ENCODE data around the gene GRID1.

The GRID1 gene

GRCh38 chr10:85645926-85646711 lies 720.5 kb downstream of the GRID1 start:
- no peak for DNase-seq (ENCODE audit: insufficient read length, low spot score)
- FAIRE-seq = no peak

DNA sequence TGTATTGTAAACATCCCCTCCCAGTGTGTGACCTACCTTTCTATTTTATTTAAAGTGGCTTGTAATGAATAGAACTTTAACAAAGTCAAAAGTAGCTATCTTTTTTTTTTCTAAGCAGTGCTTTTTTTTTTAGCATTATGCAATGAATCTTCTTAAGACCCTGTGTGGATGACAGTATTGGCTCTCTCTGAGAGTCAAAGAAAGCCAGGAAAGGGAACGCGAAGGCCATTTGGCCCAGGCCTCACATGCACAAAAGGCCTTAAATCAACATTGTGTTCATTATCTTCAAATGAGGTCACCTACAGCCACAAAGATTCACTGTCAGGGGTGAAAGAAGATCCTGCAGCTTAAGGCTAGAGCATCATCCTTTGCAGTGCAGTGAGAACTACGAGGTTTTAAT lies 721.5 kb downstream of the GRID1 start:
- DNase-seq (ENCODE audit: insufficient read length, low spot score) (no peak), FAIRE-seq (no peak)
- TF ChIP-seq POLR2AphosphoS5 (IDR thresholded peaks at IDR 0.05; ENCODE audit: low read depth, low read length) (no peak), TAF1 (IDR thresholded peaks at IDR 0.05; ENCODE audit: low read depth, low read length) (no peak), POU2F2 (IDR thresholded peaks at IDR 0.05; ENCODE audit: low read depth, low read length) (no peak), PAX5 (IDR thresholded peaks at IDR 0.05; ENCODE audit: insufficient read depth, low read length, severe bottlenecking) (no peak), POLR2A (IDR thresholded peaks at IDR 0.05; ENCODE audit: low read depth, low read length) (no peak), SPI1 (IDR thresholded peaks at IDR 0.05; ENCODE audit: low read depth, low read length) (no peak)

More at GRCh38 chr10:85645926-85646711, 720.5 kb downstream of the GRID1 start:
- TF ChIP-seq TAF1 (IDR thresholded peaks at IDR 0.05; ENCODE audit: low read depth, low read length) (no peak), SPI1 (IDR thresholded peaks at IDR 0.05; ENCODE audit: low read depth, low read length) (no peak), POLR2A (IDR thresholded peaks at IDR 0.05; ENCODE audit: low read depth, low read length) (no peak), POU2F2 (IDR thresholded peaks at IDR 0.05; ENCODE audit: low read depth, low read length) (no peak), PAX5 (IDR thresholded peaks at IDR 0.05; ENCODE audit: insufficient read depth, low read length, severe bottlenecking) (no peak), POLR2AphosphoS5 (IDR thresholded peaks at IDR 0.05; ENCODE audit: low read depth, low read length) (no peak)

DNA sequence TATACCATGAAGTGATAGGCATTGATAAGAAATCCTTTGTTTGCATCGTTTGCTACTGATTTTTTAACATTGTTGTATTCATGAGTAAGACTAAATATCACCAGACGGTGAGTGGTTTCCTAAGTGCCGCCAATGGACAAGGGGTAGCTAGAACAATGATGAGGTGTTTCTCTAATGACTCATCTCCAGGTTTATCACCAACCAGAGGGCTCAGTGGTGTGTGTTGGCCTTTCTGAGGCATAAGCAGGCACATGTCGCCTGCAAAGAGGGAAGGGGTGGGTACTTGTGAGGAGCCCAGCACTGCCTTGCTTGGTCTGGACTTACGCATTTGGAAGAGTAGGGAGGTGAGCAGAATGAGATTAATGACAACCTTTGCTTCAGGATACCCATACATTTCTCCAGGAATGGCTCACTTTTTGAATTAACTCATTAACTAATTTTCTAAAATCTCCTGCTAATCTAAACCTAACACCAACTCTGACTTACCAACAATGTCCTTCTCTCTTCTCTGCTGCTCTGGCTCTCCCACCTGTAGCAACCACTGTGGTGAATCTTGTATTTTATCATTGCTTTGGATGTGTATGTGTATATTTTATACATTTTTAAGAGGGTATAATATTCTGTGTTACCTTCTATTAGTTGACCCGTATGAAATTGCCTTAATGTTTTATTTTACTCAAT lies 722.6 kb downstream of the GRID1 start:
- DNase-seq (ENCODE audit: insufficient read length, low spot score) (no peak), FAIRE-seq (no peak)
- no peak for TF ChIP-seq POU2F2 (IDR thresholded peaks at IDR 0.05; ENCODE audit: low read depth, low read length)
- TF ChIP-seq TAF1 (IDR thresholded peaks at IDR 0.05; ENCODE audit: low read depth, low read length) = no peak
- TF ChIP-seq POLR2A (IDR thresholded peaks at IDR 0.05; ENCODE audit: low read depth, low read length) = no peak
- TF ChIP-seq SPI1 (IDR thresholded peaks at IDR 0.05; ENCODE audit: low read depth, low read length) = no peak
- no peak for TF ChIP-seq PAX5 (IDR thresholded peaks at IDR 0.05; ENCODE audit: insufficient read depth, low read length, severe bottlenecking)
- TF ChIP-seq POLR2AphosphoS5 (IDR thresholded peaks at IDR 0.05; ENCODE audit: low read depth, low read length) = no peak

DNA sequence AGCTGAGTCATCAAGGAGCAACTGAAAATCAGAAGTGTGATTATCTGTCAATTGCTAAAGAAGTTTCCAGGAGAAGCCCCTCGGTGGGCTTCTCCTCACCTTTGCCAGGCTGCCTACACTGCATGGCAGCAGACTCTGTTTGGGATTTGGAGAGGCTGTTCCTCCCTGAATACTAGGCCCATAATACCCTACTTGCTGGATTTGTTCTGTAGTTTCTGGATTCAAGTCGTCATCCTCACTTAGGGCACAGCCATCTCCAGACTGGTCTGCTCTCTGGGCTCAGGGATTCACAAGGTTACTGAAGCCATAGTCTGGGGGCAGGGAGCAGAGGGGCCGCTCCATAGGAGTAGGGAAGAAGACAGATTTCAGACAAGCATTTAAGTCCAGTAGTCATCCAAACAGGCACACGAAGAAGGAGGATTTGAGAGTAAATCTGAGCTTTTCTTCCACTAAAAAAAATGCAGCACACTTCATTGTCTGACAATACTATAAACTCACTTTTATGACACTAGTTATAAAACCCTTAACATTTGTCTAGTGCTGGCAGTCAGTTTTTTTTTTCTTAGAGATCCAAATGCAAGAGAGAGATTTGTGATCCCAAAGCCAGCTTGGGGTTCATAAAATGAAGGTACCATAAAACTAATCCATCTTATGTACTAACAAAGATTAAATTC lies 723.3 kb downstream of the GRID1 start:
- TF ChIP-seq POLR2AphosphoS5 (IDR thresholded peaks at IDR 0.05; ENCODE audit: low read depth, low read length) = no peak
- no peak for DNase-seq (ENCODE audit: insufficient read length, low spot score)
- FAIRE-seq = no peak

DNA sequence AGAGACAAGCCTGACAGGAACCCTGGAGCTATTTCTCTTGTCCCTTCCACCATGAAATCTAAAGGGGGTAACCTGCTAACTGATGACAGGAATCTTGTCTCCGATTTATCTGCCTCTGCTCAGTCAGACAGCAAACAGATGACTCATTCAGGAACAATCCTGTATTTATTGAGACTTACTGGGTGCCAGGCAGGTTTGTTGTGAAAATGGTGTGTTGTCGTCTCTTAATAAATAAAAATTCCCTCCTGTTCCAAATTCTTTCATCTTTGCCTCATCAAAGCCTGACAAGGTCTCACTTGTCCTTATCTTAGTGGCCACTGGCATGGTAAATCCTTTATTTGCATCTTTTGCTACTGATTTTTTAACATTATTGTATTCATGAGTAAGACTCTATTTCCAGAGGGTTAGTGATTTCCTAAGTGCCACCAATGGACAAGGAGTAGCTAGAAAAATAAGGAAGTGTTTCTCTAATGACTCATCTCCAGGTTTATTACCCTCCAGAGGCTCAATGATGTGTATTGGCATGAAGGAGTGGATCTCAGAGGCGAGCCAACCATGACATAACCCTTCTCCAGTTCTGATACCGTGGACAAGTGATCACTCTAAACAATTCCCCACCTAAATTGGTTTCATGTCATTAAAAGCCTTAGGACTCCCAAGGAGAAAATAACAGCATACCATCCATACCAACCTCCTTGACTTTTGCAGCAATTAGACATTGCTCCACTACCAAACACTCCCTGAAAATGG lies 724.0 kb downstream of the GRID1 start:
- no peak for FAIRE-seq
- DNase-seq (ENCODE audit: insufficient read length, low spot score) = no peak

GRCh38 chr10:85642082-85642420 lies 724.5 kb downstream of the GRID1 start:
- DNase-seq (ENCODE audit: insufficient read length, low spot score) = no peak
- no peak for TF ChIP-seq POLR2AphosphoS5 (IDR thresholded peaks at IDR 0.05; ENCODE audit: low read depth, low read length)
- no peak for TF ChIP-seq TAF1 (IDR thresholded peaks at IDR 0.05; ENCODE audit: low read depth, low read length)
- TF ChIP-seq POLR2A (IDR thresholded peaks at IDR 0.05; ENCODE audit: low read depth, low read length) = no peak
- no peak for TF ChIP-seq POU2F2 (IDR thresholded peaks at IDR 0.05; ENCODE audit: low read depth, low read length)
- TF ChIP-seq PAX5 (IDR thresholded peaks at IDR 0.05; ENCODE audit: insufficient read depth, low read length, severe bottlenecking) = no peak
- TF ChIP-seq SPI1 (IDR thresholded peaks at IDR 0.05; ENCODE audit: low read depth, low read length) = no peak
- no peak for FAIRE-seq

More for the DNA sequence above, 724.0 kb downstream of the GRID1 start:
- TF ChIP-seq TAF1 (IDR thresholded peaks at IDR 0.05; ENCODE audit: low read depth, low read length) = no peak
- TF ChIP-seq SPI1 (IDR thresholded peaks at IDR 0.05; ENCODE audit: low read depth, low read length) = no peak
- no peak for TF ChIP-seq POLR2A (IDR thresholded peaks at IDR 0.05; ENCODE audit: low read depth, low read length)
- no peak for TF ChIP-seq POU2F2 (IDR thresholded peaks at IDR 0.05; ENCODE audit: low read depth, low read length)
- TF ChIP-seq PAX5 (IDR thresholded peaks at IDR 0.05; ENCODE audit: insufficient read depth, low read length, severe bottlenecking) = no peak
- no peak for TF ChIP-seq POLR2AphosphoS5 (IDR thresholded peaks at IDR 0.05; ENCODE audit: low read depth, low read length)

DNA sequence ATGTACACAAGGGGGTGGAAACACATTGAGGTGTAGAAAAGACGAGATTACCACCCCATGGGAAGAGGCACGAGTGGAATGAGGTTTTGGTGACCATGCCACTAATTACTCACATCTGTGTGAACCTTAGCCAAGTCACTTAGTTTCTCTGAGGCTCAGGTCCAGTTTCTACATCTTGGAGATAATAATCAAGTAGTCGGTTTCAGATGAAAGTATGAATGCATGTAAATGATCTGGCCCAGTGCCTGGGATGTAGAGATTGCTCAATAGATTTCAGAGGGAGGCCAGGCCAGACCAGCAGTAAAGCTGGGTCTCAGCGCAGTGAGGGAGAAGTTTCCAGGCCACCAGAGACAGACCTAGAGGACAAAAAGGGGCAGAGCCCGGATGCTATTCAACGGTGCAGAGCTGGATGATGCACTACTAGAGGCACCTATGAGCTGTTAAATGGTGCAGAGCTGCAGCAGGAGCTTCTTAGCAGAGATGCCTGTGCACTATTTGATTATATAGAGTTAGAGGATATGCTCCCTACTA lies 725.1 kb downstream of the GRID1 start:
- no peak for TF ChIP-seq POU2F2 (IDR thresholded peaks at IDR 0.05; ENCODE audit: low read depth, low read length)
- TF ChIP-seq POLR2A (IDR thresholded peaks at IDR 0.05; ENCODE audit: low read depth, low read length) = no peak
- no peak for TF ChIP-seq SPI1 (IDR thresholded peaks at IDR 0.05; ENCODE audit: low read depth, low read length)
- no peak for TF ChIP-seq PAX5 (IDR thresholded peaks at IDR 0.05; ENCODE audit: insufficient read depth, low read length, severe bottlenecking)
- no peak for TF ChIP-seq POLR2AphosphoS5 (IDR thresholded peaks at IDR 0.05; ENCODE audit: low read depth, low read length)
- TF ChIP-seq TAF1 (IDR thresholded peaks at IDR 0.05; ENCODE audit: low read depth, low read length) = no peak
- DNase-seq (ENCODE audit: insufficient read length, low spot score) (no peak), FAIRE-seq (no peak)

- FAIRE-seq = no peak
- TF ChIP-seq POLR2AphosphoS5 (IDR thresholded peaks at IDR 0.05; ENCODE audit: low read depth, low read length) (no peak), POLR2A (IDR thresholded peaks at IDR 0.05; ENCODE audit: low read depth, low read length) (no peak), PAX5 (IDR thresholded peaks at IDR 0.05; ENCODE audit: insufficient read depth, low read length, severe bottlenecking) (no peak), TAF1 (IDR thresholded peaks at IDR 0.05; ENCODE audit: low read depth, low read length) (no peak), SPI1 (IDR thresholded peaks at IDR 0.05; ENCODE audit: low read depth, low read length) (no peak), POU2F2 (IDR thresholded peaks at IDR 0.05; ENCODE audit: low read depth, low read length) (no peak)
Observed at GRCh38 chr10:85638797-85639196, 727.8 kb downstream of the GRID1 start.

More at GRCh38 chr10:85638797-85639196, 727.8 kb downstream of the GRID1 start:
- no peak for DNase-seq (ENCODE audit: insufficient read length, low spot score)

All from GM12891 (cell line).